ENCODE results near the gene MCTP1.

GRCh38 chr5:95080030-95080429, 204.9 kb downstream of the MCTP1 start:
- TF ChIP-seq EZH2 (IDR thresholded peaks at IDR 0.05; ENCODE audit: borderline replicate concordance, insufficient read depth, low read length, poor library complexity, severe bottlenecking) (no peak), CTCF (IDR thresholded peaks at IDR 0.05; ENCODE audit: poor library complexity, severe bottlenecking) (no peak), RAD21 (conservative IDR thresholded peaks at IDR 0.05) (no peak), EP300 (conservative IDR thresholded peaks at IDR 0.05; ENCODE audit: poor library complexity, severe bottlenecking) (no peak), POLR2AphosphoS5 (IDR thresholded peaks at IDR 0.05) (no peak), TAF1 (IDR thresholded peaks at IDR 0.05; ENCODE audit: low read depth) (no peak), MXI1 (conservative IDR thresholded peaks at IDR 0.05; ENCODE audit: poor library complexity, severe bottlenecking) (no peak), SMC3 (conservative IDR thresholded peaks at IDR 0.05; ENCODE audit: poor library complexity) (no peak)

Data from neural cell (in vitro differentiated cells).